GM21381 (cell line): ENCODE results near the gene ZFAND4.
"Not testable (repeated sequence)": the region's sequence is repeated elsewhere in the genome, so short reads cannot be mapped to it uniquely, and the experiment has no call there.

Source experiments
- ATAC-seq: cut with Tn5 transposase; IDR thresholded peaks from one replicate; pipeline ENCODE4 v1.9.1; 2021; ENCODE audit warnings: mild to moderate bottlenecking, moderate library complexity; ENCODE audit not compliant: unreplicated experiment

ZFAND4 gene

GRCh38 chr10:45644527-45644926 lies 28.0 kb downstream of the ZFAND4 start:
- ATAC-seq = no peak

- no peak for ATAC-seq
Observed at GRCh38 chr10:45640941-45641340, 31.6 kb downstream of the ZFAND4 start.

- ATAC-seq = no peak
Observed at GRCh38 chr10:45640049-45640448, 32.5 kb downstream of the ZFAND4 start.

- ATAC-seq = no peak
Observed at GRCh38 chr10:45627412-45628048, 45.0 kb downstream of the ZFAND4 start.

- no peak for ATAC-seq
Observed at GRCh38 chr10:45625879-45626278, 46.7 kb downstream of the ZFAND4 start.

- ATAC-seq = no peak
Observed at GRCh38 chr10:45624724-45625123, 47.8 kb downstream of the ZFAND4 start.

- ATAC-seq = no peak
Observed at GRCh38 chr10:45614869-45615268, 57.7 kb downstream of the ZFAND4 start.

- no peak for ATAC-seq
Observed at GRCh38 chr10:45612741-45613140, 59.8 kb downstream of the ZFAND4 start.

- no peak for ATAC-seq
Observed at GRCh38 chr10:45608052-45608451, 64.5 kb downstream of the ZFAND4 start.

GRCh38 chr10:45607276-45607675 lies 65.3 kb downstream of the ZFAND4 start:
- no peak for ATAC-seq

- no peak for ATAC-seq
Observed at GRCh38 chr10:45602836-45603235, 69.7 kb downstream of the ZFAND4 start.

- no peak for ATAC-seq
Observed at GRCh38 chr10:45602082-45602730, 70.4 kb downstream of the ZFAND4 start.

GRCh38 chr10:45601254-45601930 lies 71.2 kb downstream of the ZFAND4 start:
- ATAC-seq = not testable (repeated sequence)

- not testable (repeated sequence) for ATAC-seq
Observed at GRCh38 chr10:45600337-45601253, 72.0 kb downstream of the ZFAND4 start.

- no peak for ATAC-seq
Observed at GRCh38 chr10:45599646-45600045, 72.9 kb downstream of the ZFAND4 start.

- no peak for ATAC-seq
Observed at GRCh38 chr10:45599021-45599603, 73.5 kb downstream of the ZFAND4 start.

- no peak for ATAC-seq
Observed at GRCh38 chr10:45596526-45596925, 76.0 kb downstream of the ZFAND4 start.

GRCh38 chr10:45594276-45595157 lies 78.1 kb downstream of the ZFAND4 start:
- peak; percentile 94 for ATAC-seq

- ATAC-seq = no peak
Observed at GRCh38 chr10:45593938-45594275, 78.7 kb downstream of the ZFAND4 start.

- ATAC-seq = no peak
Observed at GRCh38 chr10:45592926-45593325, 79.6 kb downstream of the ZFAND4 start.
